GM18909 (cell line): ENCODE data around the gene MCF2L.

Experiments
- ATAC-seq: cut with Tn5 transposase; IDR thresholded peaks from one replicate; pipeline ENCODE4 v1.9.1; 2021; ENCODE audit warnings: mild to moderate bottlenecking; ENCODE audit not compliant: unreplicated experiment, poor library complexity

The MCF2L gene

GRCh38 chr13:112976526-112976925 lies 7.5 kb downstream of the MCF2L start:
- no peak for ATAC-seq

GRCh38 chr13:112977091-112977490 lies 8.1 kb downstream of the MCF2L start:
- no peak for ATAC-seq

- no peak for ATAC-seq
Observed at GRCh38 chr13:112977525-112977924, 8.5 kb downstream of the MCF2L start.

- ATAC-seq = no peak
Observed at GRCh38 chr13:112978561-112979405, 9.8 kb downstream of the MCF2L start.

GRCh38 chr13:112979406-112979902 lies 10.4 kb downstream of the MCF2L start:
- ATAC-seq = no peak

GRCh38 chr13:112980434-112980833 lies 11.4 kb downstream of the MCF2L start:
- ATAC-seq = no peak

- ATAC-seq = no peak
Observed at GRCh38 chr13:112981451-112981850, 12.4 kb downstream of the MCF2L start.

GRCh38 chr13:112982281-112983041 lies 13.4 kb downstream of the MCF2L start:
- no peak for ATAC-seq

- ATAC-seq = no peak
Observed at GRCh38 chr13:112983042-112983305, 14.0 kb downstream of the MCF2L start.

- no peak for ATAC-seq
Observed at GRCh38 chr13:112983428-112984196, 14.6 kb downstream of the MCF2L start.

- no peak for ATAC-seq
Observed at GRCh38 chr13:112984501-112984900, 15.5 kb downstream of the MCF2L start.

- ATAC-seq = no peak
Observed at GRCh38 chr13:112984954-112985802, 16.2 kb downstream of the MCF2L start.

GRCh38 chr13:112985803-112986408 lies 16.9 kb downstream of the MCF2L start:
- ATAC-seq = no peak

GRCh38 chr13:112986470-112986869 lies 17.5 kb downstream of the MCF2L start:
- no peak for ATAC-seq

GRCh38 chr13:112986946-112987681 lies 18.1 kb downstream of the MCF2L start:
- no peak for ATAC-seq

GRCh38 chr13:112987682-112988024 lies 18.6 kb downstream of the MCF2L start:
- ATAC-seq = no peak

GRCh38 chr13:112990783-112991182 lies 21.8 kb downstream of the MCF2L start:
- no peak for ATAC-seq

- no peak for ATAC-seq
Observed at GRCh38 chr13:112991609-112992008, 22.6 kb downstream of the MCF2L start.
